ENCODE measurements around the gene SNAI3.
A peak's percentile ranks its signal among the peaks of the same experiment; 100 is the strongest.

Gene SNAI3

GRCh38 chr16:88686439-88687253 lies at the start of gene SNAI3:
SNAI3 (minus strand) TSS chr16:88686507; CDS start chr16:88686406, 101 bp downstream.
- DNase-seq, result peak in 1 of 2 donors; percentile 65

- no peak for DNase-seq
Observed at GRCh38 chr16:88736088-88736487, 49.8 kb upstream of the SNAI3 start.

- DNase-seq, result no peak
Observed at GRCh38 chr16:88735616-88736015, 49.3 kb upstream of the SNAI3 start.

- DNase-seq, result no peak
Observed at GRCh38 chr16:88735121-88735520, 48.8 kb upstream of the SNAI3 start.

- DNase-seq, result no peak
Observed at GRCh38 chr16:88734361-88734728, 48.0 kb upstream of the SNAI3 start.

- no peak for DNase-seq
Observed at GRCh38 chr16:88733630-88734360, 47.5 kb upstream of the SNAI3 start.

GRCh38 chr16:88732961-88733294 lies 46.6 kb upstream of the SNAI3 start:
- no peak for DNase-seq

GRCh38 chr16:88732172-88732960 lies 46.1 kb upstream of the SNAI3 start:
- DNase-seq, result no peak

GRCh38 chr16:88731699-88732098 lies 45.4 kb upstream of the SNAI3 start:
- no peak for DNase-seq

- no peak for DNase-seq
Observed at GRCh38 chr16:88730632-88731607, 44.6 kb upstream of the SNAI3 start.

GRCh38 chr16:88727871-88728270 lies 41.6 kb upstream of the SNAI3 start:
- no peak for DNase-seq

- DNase-seq, result no peak
Observed at GRCh38 chr16:88726981-88727380, 40.7 kb upstream of the SNAI3 start.

- DNase-seq, result no peak
Observed at GRCh38 chr16:88726408-88726749, 40.1 kb upstream of the SNAI3 start.

GRCh38 chr16:88725609-88726407 lies 39.5 kb upstream of the SNAI3 start:
- no peak for DNase-seq

- DNase-seq, result no peak
Observed at GRCh38 chr16:88724855-88725555, 38.7 kb upstream of the SNAI3 start.

- no peak for DNase-seq
Observed at GRCh38 chr16:88723911-88724310, 37.6 kb upstream of the SNAI3 start.

GRCh38 chr16:88723507-88723887 lies 37.2 kb upstream of the SNAI3 start:
- DNase-seq, result no peak

GRCh38 chr16:88722784-88723506 lies 36.6 kb upstream of the SNAI3 start:
- no peak for DNase-seq

GRCh38 chr16:88721815-88722755 lies 35.8 kb upstream of the SNAI3 start:
- no peak for DNase-seq
